ENCODE results near the gene DLX3. TPM values are rescaled to one million over a fixed set of nuclear protein-coding genes. Genes with fewer than 3 reads are reported as not detected.
A peak's percentile ranks its signal among the peaks of the same experiment; 100 is the strongest.

Gene DLX3
- total RNA-seq, 1 experiment from 2014 or later, result 0.74 TPM

DNA sequence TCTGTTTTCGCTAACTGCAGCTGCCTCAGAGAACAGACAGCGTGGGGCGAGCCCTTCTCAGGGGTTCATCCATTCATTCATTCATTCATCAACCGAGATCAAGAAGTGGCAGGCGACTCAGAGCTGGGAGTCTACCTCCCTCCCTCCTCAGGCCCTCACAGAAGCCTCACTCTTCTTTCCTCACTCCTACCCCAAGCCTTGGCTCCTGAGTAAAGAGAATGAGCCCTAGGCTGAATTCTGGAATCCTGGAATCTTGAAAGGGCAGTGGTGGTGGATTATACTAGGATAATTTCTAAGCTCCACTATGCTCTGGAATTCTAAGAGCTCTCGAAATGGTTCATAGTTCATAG, 2.3 kb upstream of the DLX3 start:
- POLR2A ChIA-PET, result interaction anchor here (1.2 kb wide), 1 partner anchor 136 kb away, joined by 4 read pairs; no protein-coding TSS in a partner anchor

DNA sequence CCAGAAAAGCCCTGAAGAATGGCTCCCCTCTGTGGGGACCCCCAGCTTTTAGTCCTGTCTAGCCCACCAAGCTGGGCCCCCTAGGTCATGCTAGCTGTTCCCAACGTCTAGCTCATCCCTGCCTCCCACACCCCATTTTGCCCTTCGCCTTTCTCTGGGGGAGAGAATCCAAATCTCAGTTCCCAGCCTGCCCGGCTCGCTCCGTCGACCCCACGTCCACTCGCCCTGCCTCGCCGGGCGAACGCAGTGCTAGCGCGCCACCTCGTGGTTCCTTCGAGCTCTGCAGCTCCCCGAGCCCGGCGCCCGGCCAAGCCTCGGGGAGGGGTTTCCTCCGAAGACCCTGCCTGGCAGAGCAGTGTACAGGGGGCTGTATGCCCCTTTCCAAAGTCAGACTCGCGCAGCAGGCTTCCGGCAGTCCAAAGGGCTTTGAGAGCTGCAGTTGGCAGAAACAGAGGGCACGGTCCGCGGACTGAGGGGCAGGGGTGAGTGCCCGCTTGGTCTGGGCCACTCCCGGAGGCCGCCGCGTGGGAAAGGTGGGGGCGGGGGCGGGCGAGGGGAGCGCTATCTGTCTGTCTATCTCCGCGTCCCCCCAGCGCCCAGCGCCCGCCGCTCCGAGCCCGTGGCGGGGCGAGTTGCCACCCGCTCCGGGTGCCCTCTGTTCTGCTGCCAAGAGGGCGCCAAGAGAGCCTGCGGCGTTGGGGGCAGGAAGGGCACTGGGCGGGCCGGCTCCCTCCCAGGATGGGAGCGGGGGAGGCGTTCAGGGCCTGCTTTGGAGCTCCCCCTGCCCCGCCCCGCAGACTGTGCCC, 1.7 kb upstream of the DLX3 start:
- DNase-seq (ENCODE audit: low spot score) (peak; percentile 80), ATAC-seq (peak; percentile 14)
- peaks cover 33% of the 10 kb centered on the region for H3K4me1 Mint-ChIP-seq
- CTCF ChIA-PET, result interaction anchor here (0.5 to 8.1 kb wide), 52 partner anchors 8 to 720 kb away, joined by 3 to 269 read pairs (median 6); partner anchors contain the start of genes DLX4 and ITGA3
- POLR2A ChIA-PET, result interaction anchor here (1.2 kb wide), 1 partner anchor 136 kb away, joined by 4 read pairs; no protein-coding TSS in a partner anchor
- peaks cover 91% of the 10 kb centered on the region for H3K27me3 Mint-ChIP-seq (ENCODE audit: low read depth)
- H3K4me3 Mint-ChIP-seq, result peak overlapping the region; percentile 65
- H3K9me3 Mint-ChIP-seq, result no peaks in the 10 kb centered on the region
- H3K36me3 Mint-ChIP-seq, result no peaks in the 10 kb centered on the region
- H3K27ac Mint-ChIP-seq, result no peak overlapping the region
- TF ChIP-seq, protein P1, sequence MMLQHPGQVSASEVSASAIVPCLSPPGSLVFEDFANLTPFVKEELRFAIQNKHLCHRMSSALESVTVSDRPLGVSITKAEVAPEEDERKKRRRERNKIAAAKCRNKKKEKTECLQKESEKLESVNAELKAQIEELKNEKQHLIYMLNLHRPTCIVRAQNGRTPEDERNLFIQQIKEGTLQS (CRISPR knock-in tag; conservative IDR thresholded peaks at IDR 0.05), result no peak
- TF ChIP-seq ZNF671 (CRISPR knock-in tag; IDR thresholded peaks at IDR 0.05), result no peak
- TF ChIP-seq, protein P2, sequence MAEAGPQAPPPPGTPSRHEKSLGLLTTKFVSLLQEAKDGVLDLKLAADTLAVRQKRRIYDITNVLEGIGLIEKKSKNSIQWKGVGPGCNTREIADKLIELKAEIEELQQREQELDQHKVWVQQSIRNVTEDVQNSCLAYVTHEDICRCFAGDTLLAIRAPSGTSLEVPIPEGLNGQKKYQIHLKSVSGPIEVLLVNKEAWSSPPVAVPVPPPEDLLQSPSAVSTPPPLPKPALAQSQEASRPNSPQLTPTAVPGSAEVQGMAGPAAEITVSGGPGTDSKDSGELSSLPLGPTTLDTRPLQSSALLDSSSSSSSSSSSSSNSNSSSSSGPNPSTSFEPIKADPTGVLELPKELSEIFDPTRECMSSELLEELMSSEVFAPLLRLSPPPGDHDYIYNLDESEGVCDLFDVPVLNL (CRISPR knock-in tag; IDR thresholded peaks at IDR 0.05; ENCODE audit: borderline replicate concordance, low read depth), result no peak
- TF ChIP-seq, protein P3, sequence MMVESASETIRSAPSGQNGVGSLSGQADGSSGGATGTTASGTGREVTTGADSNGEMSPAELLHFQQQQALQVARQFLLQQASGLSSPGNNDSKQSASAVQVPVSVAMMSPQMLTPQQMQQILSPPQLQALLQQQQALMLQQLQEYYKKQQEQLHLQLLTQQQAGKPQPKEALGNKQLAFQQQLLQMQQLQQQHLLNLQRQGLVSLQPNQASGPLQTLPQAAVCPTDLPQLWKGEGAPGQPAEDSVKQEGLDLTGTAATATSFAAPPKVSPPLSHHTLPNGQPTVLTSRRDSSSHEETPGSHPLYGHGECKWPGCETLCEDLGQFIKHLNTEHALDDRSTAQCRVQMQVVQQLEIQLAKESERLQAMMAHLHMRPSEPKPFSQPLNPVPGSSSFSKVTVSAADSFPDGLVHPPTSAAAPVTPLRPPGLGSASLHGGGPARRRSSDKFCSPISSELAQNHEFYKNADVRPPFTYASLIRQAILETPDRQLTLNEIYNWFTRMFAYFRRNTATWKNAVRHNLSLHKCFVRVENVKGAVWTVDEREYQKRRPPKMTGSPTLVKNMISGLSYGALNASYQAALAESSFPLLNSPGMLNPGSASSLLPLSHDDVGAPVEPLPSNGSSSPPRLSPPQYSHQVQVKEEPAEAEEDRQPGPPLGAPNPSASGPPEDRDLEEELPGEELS (CRISPR knock-in tag; IDR thresholded peaks at IDR 0.05), result no peak
- TF ChIP-seq, protein P4, sequence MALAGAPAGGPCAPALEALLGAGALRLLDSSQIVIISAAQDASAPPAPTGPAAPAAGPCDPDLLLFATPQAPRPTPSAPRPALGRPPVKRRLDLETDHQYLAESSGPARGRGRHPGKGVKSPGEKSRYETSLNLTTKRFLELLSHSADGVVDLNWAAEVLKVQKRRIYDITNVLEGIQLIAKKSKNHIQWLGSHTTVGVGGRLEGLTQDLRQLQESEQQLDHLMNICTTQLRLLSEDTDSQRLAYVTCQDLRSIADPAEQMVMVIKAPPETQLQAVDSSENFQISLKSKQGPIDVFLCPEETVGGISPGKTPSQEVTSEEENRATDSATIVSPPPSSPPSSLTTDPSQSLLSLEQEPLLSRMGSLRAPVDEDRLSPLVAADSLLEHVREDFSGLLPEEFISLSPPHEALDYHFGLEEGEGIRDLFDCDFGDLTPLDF (CRISPR knock-in tag; IDR thresholded peaks at IDR 0.05), result no peak
- TF ChIP-seq, protein P5, sequence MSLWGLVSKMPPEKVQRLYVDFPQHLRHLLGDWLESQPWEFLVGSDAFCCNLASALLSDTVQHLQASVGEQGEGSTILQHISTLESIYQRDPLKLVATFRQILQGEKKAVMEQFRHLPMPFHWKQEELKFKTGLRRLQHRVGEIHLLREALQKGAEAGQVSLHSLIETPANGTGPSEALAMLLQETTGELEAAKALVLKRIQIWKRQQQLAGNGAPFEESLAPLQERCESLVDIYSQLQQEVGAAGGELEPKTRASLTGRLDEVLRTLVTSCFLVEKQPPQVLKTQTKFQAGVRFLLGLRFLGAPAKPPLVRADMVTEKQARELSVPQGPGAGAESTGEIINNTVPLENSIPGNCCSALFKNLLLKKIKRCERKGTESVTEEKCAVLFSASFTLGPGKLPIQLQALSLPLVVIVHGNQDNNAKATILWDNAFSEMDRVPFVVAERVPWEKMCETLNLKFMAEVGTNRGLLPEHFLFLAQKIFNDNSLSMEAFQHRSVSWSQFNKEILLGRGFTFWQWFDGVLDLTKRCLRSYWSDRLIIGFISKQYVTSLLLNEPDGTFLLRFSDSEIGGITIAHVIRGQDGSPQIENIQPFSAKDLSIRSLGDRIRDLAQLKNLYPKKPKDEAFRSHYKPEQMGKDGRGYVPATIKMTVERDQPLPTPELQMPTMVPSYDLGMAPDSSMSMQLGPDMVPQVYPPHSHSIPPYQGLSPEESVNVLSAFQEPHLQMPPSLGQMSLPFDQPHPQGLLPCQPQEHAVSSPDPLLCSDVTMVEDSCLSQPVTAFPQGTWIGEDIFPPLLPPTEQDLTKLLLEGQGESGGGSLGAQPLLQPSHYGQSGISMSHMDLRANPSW (CRISPR knock-in tag; conservative IDR thresholded peaks at IDR 0.05; ENCODE audit: low read depth), result no peak
- TF ChIP-seq, protein P6, sequence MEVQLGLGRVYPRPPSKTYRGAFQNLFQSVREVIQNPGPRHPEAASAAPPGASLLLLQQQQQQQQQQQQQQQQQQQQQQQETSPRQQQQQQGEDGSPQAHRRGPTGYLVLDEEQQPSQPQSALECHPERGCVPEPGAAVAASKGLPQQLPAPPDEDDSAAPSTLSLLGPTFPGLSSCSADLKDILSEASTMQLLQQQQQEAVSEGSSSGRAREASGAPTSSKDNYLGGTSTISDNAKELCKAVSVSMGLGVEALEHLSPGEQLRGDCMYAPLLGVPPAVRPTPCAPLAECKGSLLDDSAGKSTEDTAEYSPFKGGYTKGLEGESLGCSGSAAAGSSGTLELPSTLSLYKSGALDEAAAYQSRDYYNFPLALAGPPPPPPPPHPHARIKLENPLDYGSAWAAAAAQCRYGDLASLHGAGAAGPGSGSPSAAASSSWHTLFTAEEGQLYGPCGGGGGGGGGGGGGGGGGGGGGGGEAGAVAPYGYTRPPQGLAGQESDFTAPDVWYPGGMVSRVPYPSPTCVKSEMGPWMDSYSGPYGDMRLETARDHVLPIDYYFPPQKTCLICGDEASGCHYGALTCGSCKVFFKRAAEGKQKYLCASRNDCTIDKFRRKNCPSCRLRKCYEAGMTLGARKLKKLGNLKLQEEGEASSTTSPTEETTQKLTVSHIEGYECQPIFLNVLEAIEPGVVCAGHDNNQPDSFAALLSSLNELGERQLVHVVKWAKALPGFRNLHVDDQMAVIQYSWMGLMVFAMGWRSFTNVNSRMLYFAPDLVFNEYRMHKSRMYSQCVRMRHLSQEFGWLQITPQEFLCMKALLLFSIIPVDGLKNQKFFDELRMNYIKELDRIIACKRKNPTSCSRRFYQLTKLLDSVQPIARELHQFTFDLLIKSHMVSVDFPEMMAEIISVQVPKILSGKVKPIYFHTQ (CRISPR knock-in tag; IDR thresholded peaks at IDR 0.05), result no peak
- no peak for TF ChIP-seq NFYB (CRISPR knock-in tag; conservative IDR thresholded peaks at IDR 0.05; ENCODE audit: low read depth)
- TF ChIP-seq, protein P7, sequence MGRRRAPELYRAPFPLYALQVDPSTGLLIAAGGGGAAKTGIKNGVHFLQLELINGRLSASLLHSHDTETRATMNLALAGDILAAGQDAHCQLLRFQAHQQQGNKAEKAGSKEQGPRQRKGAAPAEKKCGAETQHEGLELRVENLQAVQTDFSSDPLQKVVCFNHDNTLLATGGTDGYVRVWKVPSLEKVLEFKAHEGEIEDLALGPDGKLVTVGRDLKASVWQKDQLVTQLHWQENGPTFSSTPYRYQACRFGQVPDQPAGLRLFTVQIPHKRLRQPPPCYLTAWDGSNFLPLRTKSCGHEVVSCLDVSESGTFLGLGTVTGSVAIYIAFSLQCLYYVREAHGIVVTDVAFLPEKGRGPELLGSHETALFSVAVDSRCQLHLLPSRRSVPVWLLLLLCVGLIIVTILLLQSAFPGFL (CRISPR knock-in tag; IDR thresholded peaks at IDR 0.05; ENCODE audit: borderline replicate concordance), result no peak
- TF ChIP-seq SP1 (CRISPR knock-in tag; conservative IDR thresholded peaks at IDR 0.05), result 0 out of 2 replicates have a peak, but pooled peaks have one; percentile 41
- TF ChIP-seq, protein P8, sequence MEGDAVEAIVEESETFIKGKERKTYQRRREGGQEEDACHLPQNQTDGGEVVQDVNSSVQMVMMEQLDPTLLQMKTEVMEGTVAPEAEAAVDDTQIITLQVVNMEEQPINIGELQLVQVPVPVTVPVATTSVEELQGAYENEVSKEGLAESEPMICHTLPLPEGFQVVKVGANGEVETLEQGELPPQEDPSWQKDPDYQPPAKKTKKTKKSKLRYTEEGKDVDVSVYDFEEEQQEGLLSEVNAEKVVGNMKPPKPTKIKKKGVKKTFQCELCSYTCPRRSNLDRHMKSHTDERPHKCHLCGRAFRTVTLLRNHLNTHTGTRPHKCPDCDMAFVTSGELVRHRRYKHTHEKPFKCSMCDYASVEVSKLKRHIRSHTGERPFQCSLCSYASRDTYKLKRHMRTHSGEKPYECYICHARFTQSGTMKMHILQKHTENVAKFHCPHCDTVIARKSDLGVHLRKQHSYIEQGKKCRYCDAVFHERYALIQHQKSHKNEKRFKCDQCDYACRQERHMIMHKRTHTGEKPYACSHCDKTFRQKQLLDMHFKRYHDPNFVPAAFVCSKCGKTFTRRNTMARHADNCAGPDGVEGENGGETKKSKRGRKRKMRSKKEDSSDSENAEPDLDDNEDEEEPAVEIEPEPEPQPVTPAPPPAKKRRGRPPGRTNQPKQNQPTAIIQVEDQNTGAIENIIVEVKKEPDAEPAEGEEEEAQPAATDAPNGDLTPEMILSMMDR (IDR thresholded peaks at IDR 0.05), result peak; percentile 96
- TF ChIP-seq GABPB1 (CRISPR knock-in tag; IDR thresholded peaks at IDR 0.05), result no peak
- TF ChIP-seq EMX1 (CRISPR knock-in tag; IDR thresholded peaks at IDR 0.05), result no peak
- no peak for TF ChIP-seq ZNF423 (CRISPR knock-in tag; IDR thresholded peaks at IDR 0.05)
- TF ChIP-seq ZNF416 (CRISPR knock-in tag; IDR thresholded peaks at IDR 0.05), result no peak
- TF ChIP-seq IRF2 (CRISPR knock-in tag; IDR thresholded peaks at IDR 0.05; ENCODE audit: borderline replicate concordance, low read depth), result no peak

More for the DNA sequence above, 2.3 kb upstream of the DLX3 start:
- H3K9me3 Mint-ChIP-seq, result no peaks in the 10 kb centered on the region
- peaks cover 91% of the 10 kb centered on the region for H3K27me3 Mint-ChIP-seq (ENCODE audit: low read depth)
- H3K4me1 Mint-ChIP-seq, result peaks cover 33% of the 10 kb centered on the region
- no peak overlapping the region for H3K27ac Mint-ChIP-seq
- TF ChIP-seq FOXJ3 (CRISPR knock-in tag; IDR thresholded peaks at IDR 0.05; ENCODE audit: borderline replicate concordance), result no peak
- peak overlapping the region; percentile 65 for H3K4me3 Mint-ChIP-seq
- CTCF ChIA-PET, result interaction anchor here (1.0 to 8.1 kb wide), 41 partner anchors 9 to 500 kb away, joined by 3 to 269 read pairs (median 8); partner anchors contain the start of genes DLX4 and ITGA3
- ATAC-seq (no peak), DNase-seq (ENCODE audit: low spot score) (no peak)
- no peaks in the 10 kb centered on the region for H3K36me3 Mint-ChIP-seq

All from WTC11 (cell line).